K562 (cell line): ENCODE measurements around the gene PTP4A2. TPM values are rescaled to one million over a fixed set of nuclear protein-coding genes. Genes with fewer than 3 reads are reported as not detected.
A peak's percentile ranks its signal among the peaks of the same experiment; 100 is the strongest.

Source experiments
- BRD4 ChIP-seq: fragments of 200-600 bp; sonication (generic); IDR thresholded peaks from 2 replicates; pipeline ENCODE4 v1.6.1; 2017; ENCODE audit warnings: inconsistent platforms
- ELF4 ChIP-seq: fragments of 450-650 bp; formaldehyde crosslinking; IDR thresholded peaks from 2 replicates; pipeline ENCODE4 v1.4.0; 2022; ENCODE audit warnings: missing genetic modification characterization
- MAZ ChIP-seq, 2 experiments: fragments of 450-650 bp in 1 of 2; sonication (generic) in 1 of 2; formaldehyde crosslinking; IDR thresholded peaks in 1 of 2; conservative IDR thresholded peaks in 1 of 2; 2 replicates each; pipeline versions ENCODE4 v1.4.0 to v1.5.0; 2020; ENCODE audit warnings: mild to moderate bottlenecking in 1 of 2, missing genetic modification reagents in 1 of 2
- MCM2 ChIP-seq: fragments of 450-650 bp; IDR thresholded peaks from 2 replicates; pipeline ENCODE4 v1.6.1; 2017; ENCODE audit warnings: low read depth, mild to moderate bottlenecking
- NCOA6 ChIP-seq: fragments of 450-650 bp; IDR thresholded peaks from 2 replicates; pipeline ENCODE4 v1.6.1; 2017; ENCODE audit warnings: mild to moderate bottlenecking
- RBM25 ChIP-seq: fragments of 200-400 bp; formaldehyde crosslinking; IDR thresholded peaks from 2 replicates; pipeline ENCODE4 v1.6.1; 2018; ENCODE audit warnings: low read length, low read depth, moderate library complexity; ENCODE audit not compliant: severe bottlenecking
- SIN3A ChIP-seq, 2 experiments: fragments of 150-350 bp in 1 of 2; IDR thresholded peaks; 2 replicates each; pipeline ENCODE4 v1.6.1; 2011 to 2016; ENCODE audit warnings: borderline replicate concordance in 2 of 2, low read depth in 2 of 2, low read length in 2 of 2, mild to moderate bottlenecking in 2 of 2, moderate library complexity in 2 of 2; ENCODE audit not compliant: control insufficient read depth in 1 of 2
- SIN3B ChIP-seq: fragments of 450-650 bp; IDR thresholded peaks from 2 replicates; pipeline ENCODE4 v1.6.1; 2017; ENCODE audit warnings: low read depth, mild to moderate bottlenecking, moderate library complexity
- SMAD3 ChIP-seq: fragments of 450-650 bp; formaldehyde crosslinking; conservative IDR thresholded peaks from 2 replicates; pipeline ENCODE4 v1.4.0; 2020; ENCODE audit warnings: mild to moderate bottlenecking
- SMARCA4 ChIP-seq: fragments of 450-650 bp; IDR thresholded peaks from 2 replicates; pipeline ENCODE4 v1.6.1; 2016
- SMARCB1 ChIP-seq: IDR thresholded peaks from 2 replicates; pipeline ENCODE4 v1.6.1; 2011; ENCODE audit warnings: improper control_type of control experiment, low read depth; ENCODE audit not compliant: insufficient read length
- ZNF165 ChIP-seq: fragments of 250-450 bp; sonication (Bioruptor Pico); IDR thresholded peaks from 2 replicates; pipeline ENCODE4 v1.4.0; 2020; ENCODE audit warnings: borderline replicate concordance
- ZNF324 ChIP-seq: fragments of 250-450 bp; sonication (Bioruptor Pico); IDR thresholded peaks from 2 replicates; pipeline ENCODE4 v1.4.0; 2020; ENCODE audit warnings: mild to moderate bottlenecking
- ZNF384 ChIP-seq: IDR thresholded peaks from 2 replicates; pipeline ENCODE4 v1.6.1; 2012; ENCODE audit warnings: low read depth, low read length, improper control_type of control experiment
- ZNF584 ChIP-seq: fragments of 200-800 bp; sonication (Bioruptor generic); IDR thresholded peaks from 2 replicates; pipeline ENCODE4 v1.6.1; 2016; ENCODE audit warnings: low read depth, mild to moderate bottlenecking, missing genetic modification characterization, missing compliant biosample characterization
- ZNF586 ChIP-seq: fragments of 450-650 bp; formaldehyde crosslinking; conservative IDR thresholded peaks from 2 replicates; pipeline ENCODE4 v1.4.0; 2020; ENCODE audit warnings: mild to moderate bottlenecking, moderate library complexity
- polyA plus RNA-seq, 8 experiments: library from polyadenylated mRNA; depleted of rRNA in 4 of 8; stranded (reverse) in 5 of 8; unstranded in 3 of 8; fragments of >200 nt; fragmentation: Nextera tagmentation in 2 of 8; fragmentation: Illumina TruSeq in 1 of 8; extraction: Ambion mirVana in 2 of 8; extraction: Trizol in 1 of 8; gene quantifications; 2 replicates each; pipeline versions ENCODE4 v1.2.1 to v1.2.3, GENCODE V29; 2011 to 2014; ENCODE audit warnings: inconsistent platforms in 1 of 8, missing spikeins in 1 of 8
- total RNA-seq, 7 experiments: library from RNA; depleted of rRNA in 6 of 7; stranded (reverse); fragments of >200 nt in 6 of 7; fragmentation: Illumina TruSeq in 2 of 7; extraction: Trizol in 2 of 7; gene quantifications; 2 replicates each; pipeline versions ENCODE4 v1.2.1 to v1.2.3, GENCODE V29; 2011 to 2021; ENCODE audit warnings: low replicate concordance in 1 of 7
- TF ChIP-seq, protein P1 (sequence below): sonication (generic); formaldehyde crosslinking; IDR thresholded peaks from 2 replicates; pipeline ENCODE4 v1.8.1; 2023; ENCODE audit warnings: mild to moderate bottlenecking, missing genetic modification reagents
- TF ChIP-seq, protein P2 (sequence below): fragments of 250-450 bp; sonication (Bioruptor Pico); IDR thresholded peaks from 2 replicates; pipeline ENCODE4 v1.4.0; 2020

PTP4A2 gene
- total and polyA plus RNA-seq, 9 of the 15 experiments (the other 6 are each of a cell fraction or from before 2014, with no cell fraction given): 197 to 870 (median 480) TPM

DNA sequence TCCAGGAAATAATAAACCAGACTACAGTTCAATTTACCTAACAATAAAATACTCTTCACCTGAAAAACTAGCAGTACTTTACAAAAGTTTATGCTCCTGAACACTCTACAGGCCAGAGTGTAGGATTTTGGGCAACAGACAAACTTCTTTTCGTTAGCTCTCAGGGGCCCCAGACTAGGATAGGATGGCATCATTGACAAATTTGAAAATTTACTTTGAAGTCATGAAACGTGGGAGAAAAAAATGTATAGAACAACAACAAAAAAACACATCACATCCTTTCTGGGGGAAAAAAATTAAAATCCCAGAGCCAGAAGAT lies 1.2 kb downstream of the PTP4A2 start (continued):
- TF ChIP-seq ZNF586 (CRISPR knock-in tag): no peak
- no peak for TF ChIP-seq ZNF165 (CRISPR knock-in tag)
- TF ChIP-seq SMARCA4: no peak
- no peak for TF ChIP-seq ELF4 (CRISPR knock-in tag)
- TF ChIP-seq, protein P1, sequence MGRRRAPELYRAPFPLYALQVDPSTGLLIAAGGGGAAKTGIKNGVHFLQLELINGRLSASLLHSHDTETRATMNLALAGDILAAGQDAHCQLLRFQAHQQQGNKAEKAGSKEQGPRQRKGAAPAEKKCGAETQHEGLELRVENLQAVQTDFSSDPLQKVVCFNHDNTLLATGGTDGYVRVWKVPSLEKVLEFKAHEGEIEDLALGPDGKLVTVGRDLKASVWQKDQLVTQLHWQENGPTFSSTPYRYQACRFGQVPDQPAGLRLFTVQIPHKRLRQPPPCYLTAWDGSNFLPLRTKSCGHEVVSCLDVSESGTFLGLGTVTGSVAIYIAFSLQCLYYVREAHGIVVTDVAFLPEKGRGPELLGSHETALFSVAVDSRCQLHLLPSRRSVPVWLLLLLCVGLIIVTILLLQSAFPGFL: no peak
- TF ChIP-seq NCOA6: 0 out of 2 replicates have a peak, but pooled peaks have one; percentile 4
- TF ChIP-seq ZNF584 (CRISPR knock-in tag): 0 out of 2 replicates have a peak, but pooled peaks have one; percentile 1
- TF ChIP-seq MAZ (CRISPR knock-in tag; conservative IDR thresholded peaks at IDR 0.05 in 1 of 2, IDR thresholded peaks at IDR 0.05 in 1 of 2): 0 out of 4 replicates have a peak, but pooled peaks of 1 of the 2 experiments have one; percentile 5
- no peak for TF ChIP-seq SIN3B
- TF ChIP-seq, protein P2, sequence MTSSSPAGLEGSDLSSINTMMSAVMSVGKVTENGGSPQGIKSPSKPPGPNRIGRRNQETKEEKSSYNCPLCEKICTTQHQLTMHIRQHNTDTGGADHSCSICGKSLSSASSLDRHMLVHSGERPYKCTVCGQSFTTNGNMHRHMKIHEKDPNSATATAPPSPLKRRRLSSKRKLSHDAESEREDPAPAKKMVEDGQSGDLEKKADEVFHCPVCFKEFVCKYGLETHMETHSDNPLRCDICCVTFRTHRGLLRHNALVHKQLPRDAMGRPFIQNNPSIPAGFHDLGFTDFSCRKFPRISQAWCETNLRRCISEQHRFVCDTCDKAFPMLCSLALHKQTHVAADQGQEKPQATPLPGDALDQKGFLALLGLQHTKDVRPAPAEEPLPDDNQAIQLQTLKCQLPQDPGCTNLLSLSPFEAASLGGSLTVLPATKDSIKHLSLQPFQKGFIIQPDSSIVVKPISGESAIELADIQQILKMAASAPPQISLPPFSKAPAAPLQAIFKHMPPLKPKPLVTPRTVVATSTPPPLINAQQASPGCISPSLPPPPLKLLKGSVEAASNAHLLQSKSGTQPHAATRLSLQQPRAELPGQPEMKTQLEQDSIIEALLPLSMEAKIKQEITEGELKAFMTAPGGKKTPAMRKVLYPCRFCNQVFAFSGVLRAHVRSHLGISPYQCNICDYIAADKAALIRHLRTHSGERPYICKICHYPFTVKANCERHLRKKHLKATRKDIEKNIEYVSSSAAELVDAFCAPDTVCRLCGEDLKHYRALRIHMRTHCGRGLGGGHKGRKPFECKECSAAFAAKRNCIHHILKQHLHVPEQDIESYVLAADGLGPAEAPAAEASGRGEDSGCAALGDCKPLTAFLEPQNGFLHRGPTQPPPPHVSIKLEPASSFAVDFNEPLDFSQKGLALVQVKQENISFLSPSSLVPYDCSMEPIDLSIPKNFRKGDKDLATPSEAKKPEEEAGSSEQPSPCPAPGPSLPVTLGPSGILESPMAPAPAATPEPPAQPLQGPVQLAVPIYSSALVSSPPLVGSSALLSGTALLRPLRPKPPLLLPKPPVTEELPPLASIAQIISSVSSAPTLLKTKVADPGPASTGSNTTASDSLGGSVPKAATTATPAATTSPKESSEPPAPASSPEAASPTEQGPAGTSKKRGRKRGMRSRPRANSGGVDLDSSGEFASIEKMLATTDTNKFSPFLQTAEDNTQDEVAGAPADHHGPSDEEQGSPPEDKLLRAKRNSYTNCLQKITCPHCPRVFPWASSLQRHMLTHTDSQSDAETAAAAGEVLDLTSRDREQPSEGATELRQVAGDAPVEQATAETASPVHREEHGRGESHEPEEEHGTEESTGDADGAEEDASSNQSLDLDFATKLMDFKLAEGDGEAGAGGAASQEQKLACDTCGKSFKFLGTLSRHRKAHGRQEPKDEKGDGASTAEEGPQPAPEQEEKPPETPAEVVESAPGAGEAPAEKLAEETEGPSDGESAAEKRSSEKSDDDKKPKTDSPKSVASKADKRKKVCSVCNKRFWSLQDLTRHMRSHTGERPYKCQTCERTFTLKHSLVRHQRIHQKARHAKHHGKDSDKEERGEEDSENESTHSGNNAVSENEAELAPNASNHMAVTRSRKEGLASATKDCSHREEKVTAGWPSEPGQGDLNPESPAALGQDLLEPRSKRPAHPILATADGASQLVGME (CRISPR knock-in tag): no peak
- TF ChIP-seq BRD4: 0 out of 2 replicates have a peak, but pooled peaks have one; percentile 74
- TF ChIP-seq ZNF324: no peak
- TF ChIP-seq ZNF384: no peak
- no peak for TF ChIP-seq SMAD3 (CRISPR knock-in tag)
- no peak for TF ChIP-seq MCM2
- no peak for TF ChIP-seq RBM25
- TF ChIP-seq SMARCB1: no peak
- TF ChIP-seq SIN3A (IDR thresholded peaks at IDR 0.05; ENCODE audit: borderline replicate concordance in 2 of 2, control insufficient read depth in 1 of 2, low read depth in 2 of 2, low read length in 2 of 2): 0 out of 4 replicates have a peak, but pooled peaks of 1 of the 2 experiments have one; percentile 1
